NT2/D1 (cell line): Measurements from ENCODE around the gene LAPTM4A.

ENCODE experiments used
- DNase-seq: peaks from one replicate; pipeline ENCODE4 v3.0.0-alpha.2; 2011; ENCODE audit warnings: low read depth, low spot score
- H3K27me3 ChIP-seq: 2 replicates; pipeline ENCODE4 v1.6.0; 2011; ENCODE audit warnings: mild to moderate bottlenecking; ENCODE audit not compliant: insufficient read length, insufficient read depth
- H3K36me3 ChIP-seq: 2 replicates; pipeline ENCODE4 v1.6.1; 2011; ENCODE audit warnings: mild to moderate bottlenecking, low read length, mixed read lengths; ENCODE audit not compliant: insufficient read depth, insufficient read length
- H3K4me1 ChIP-seq: 2 replicates; pipeline ENCODE4 v1.5.1; 2011; ENCODE audit not compliant: insufficient read depth, insufficient read length
- H3K4me3 ChIP-seq: 2 replicates; pipeline ENCODE4 v1.5.1; 2011; ENCODE audit warnings: low read depth; ENCODE audit not compliant: insufficient read length
- H3K9ac ChIP-seq: 2 replicates; pipeline ENCODE4 v1.6.0; 2011; ENCODE audit warnings: low read depth; ENCODE audit not compliant: insufficient read length
- H3K9me3 ChIP-seq: 2 replicates; pipeline ENCODE4 v1.5.1; 2011; ENCODE audit warnings: mild to moderate bottlenecking, low read length; ENCODE audit not compliant: insufficient read depth
- SUZ12 ChIP-seq: IDR thresholded peaks from 2 replicates; pipeline ENCODE4 v1.6.1; 2011; ENCODE audit not compliant: insufficient read length, insufficient read depth; ENCODE audit errors: extremely low read depth
- YY1 ChIP-seq: IDR thresholded peaks from 2 replicates; pipeline ENCODE4 v1.6.1; 2011; ENCODE audit not compliant: insufficient read length, insufficient read depth
- ZNF274 ChIP-seq: IDR thresholded peaks from 2 replicates; pipeline ENCODE4 v1.6.1; 2011; ENCODE audit warnings: mild to moderate bottlenecking, low read depth, low read length

LAPTM4A gene

GRCh38 chr2:20012282-20013125 is 38.9 kb downstream of the LAPTM4A start, which contains the start of gene MATN3:
Gene MATN3, minus strand, starts transcription at chr2:20012668. Its CDS starts 37 bp downstream, at chr2:20012631.
- peak within 1 kb of the TSS; percentile 41 for H3K4me3 ChIP-seq
- no peaks in the 10 kb centered on the region for H3K36me3 ChIP-seq
- H3K9me3 ChIP-seq, result peaks cover 8% of the 10 kb centered on the region; the same call in 1 of the 2 replicates
- no peak for DNase-seq
- peaks cover 33% of the 10 kb centered on the region for H3K27me3 ChIP-seq
- peak within 1 kb of the TSS; percentile 59 for H3K9ac ChIP-seq
- H3K4me1 ChIP-seq, result no peaks in the 10 kb centered on the region
- TF ChIP-seq YY1 (no peak), ZNF274 (no peak), SUZ12 (no peak)

- Histone ChIP-seq H3K4me1 (no peaks in the 10 kb centered on the region), H3K9ac (peak overlapping the region; percentile 59), H3K27me3 (peaks cover 33% of the 10 kb centered on the region), H3K36me3 (no peaks in the 10 kb centered on the region), H3K4me3 (peak overlapping the region; percentile 41), H3K9me3 (peaks cover 8% of the 10 kb centered on the region; the same call in 1 of the 2 replicates)
- TF ChIP-seq SUZ12 (no peak), ZNF274 (no peak), YY1 (no peak)
- no peak for DNase-seq
Observed at GRCh38 chr2:20012032-20012281, 39.5 kb downstream of the LAPTM4A start.

GRCh38 chr2:20011276-20012031 is 40.0 kb downstream of the LAPTM4A start:
- Histone ChIP-seq H3K9me3 (peaks cover 8% of the 10 kb centered on the region; the same call in 1 of the 2 replicates), H3K36me3 (no peaks in the 10 kb centered on the region), H3K4me3 (peak overlapping the region; percentile 41), H3K4me1 (no peaks in the 10 kb centered on the region), H3K9ac (peak overlapping the region; percentile 59), H3K27me3 (peaks cover 33% of the 10 kb centered on the region)
- TF ChIP-seq YY1 (no peak), ZNF274 (no peak), SUZ12 (no peak)
- DNase-seq, result no peak

GRCh38 chr2:20008703-20009102 is 42.7 kb downstream of the LAPTM4A start:
- H3K9me3 ChIP-seq, result no peaks in the 10 kb centered on the region
- no peak for DNase-seq
- no peak overlapping the region for H3K9ac ChIP-seq
- H3K4me1 ChIP-seq, result no peaks in the 10 kb centered on the region
- H3K27me3 ChIP-seq, result peaks cover 27% of the 10 kb centered on the region
- H3K36me3 ChIP-seq, result peaks cover 11% of the 10 kb centered on the region
- TF ChIP-seq ZNF274 (no peak), SUZ12 (no peak), YY1 (no peak)
- H3K4me3 ChIP-seq, result no peak overlapping the region

- DNase-seq, result no peak
Observed at GRCh38 chr2:20005891-20006470, 45.4 kb downstream of the LAPTM4A start.

GRCh38 chr2:20005067-20005627 is 46.3 kb downstream of the LAPTM4A start:
- no peak for TF ChIP-seq YY1
- TF ChIP-seq SUZ12, result no peak
- TF ChIP-seq ZNF274, result no peak
- peaks cover 2% of the 10 kb centered on the region for H3K27me3 ChIP-seq
- H3K4me1 ChIP-seq, result no peaks in the 10 kb centered on the region
- no peak overlapping the region for H3K9ac ChIP-seq
- H3K4me3 ChIP-seq, result no peak overlapping the region
- DNase-seq, result no peak
- H3K36me3 ChIP-seq, result peaks cover 24% of the 10 kb centered on the region
- H3K9me3 ChIP-seq, result no peaks in the 10 kb centered on the region

More at GRCh38 chr2:20005891-20006470, 45.4 kb downstream of the LAPTM4A start:
- Histone ChIP-seq H3K4me3 (no peak overlapping the region), H3K9ac (no peak overlapping the region), H3K27me3 (peaks cover 10% of the 10 kb centered on the region), H3K4me1 (no peaks in the 10 kb centered on the region), H3K9me3 (no peaks in the 10 kb centered on the region), H3K36me3 (peaks cover 24% of the 10 kb centered on the region)
- TF ChIP-seq SUZ12 (no peak), ZNF274 (no peak), YY1 (no peak)
